ENCODE measurements around the gene FBXO47. TPM values are rescaled to one million over a fixed set of nuclear protein-coding genes. Genes with fewer than 3 reads are reported as not detected.

Gene FBXO47
- total and polyA plus RNA-seq, 9 of the 15 experiments (the other 6 are each of a cell fraction or from before 2014, with no cell fraction given), result not detected

DNA sequence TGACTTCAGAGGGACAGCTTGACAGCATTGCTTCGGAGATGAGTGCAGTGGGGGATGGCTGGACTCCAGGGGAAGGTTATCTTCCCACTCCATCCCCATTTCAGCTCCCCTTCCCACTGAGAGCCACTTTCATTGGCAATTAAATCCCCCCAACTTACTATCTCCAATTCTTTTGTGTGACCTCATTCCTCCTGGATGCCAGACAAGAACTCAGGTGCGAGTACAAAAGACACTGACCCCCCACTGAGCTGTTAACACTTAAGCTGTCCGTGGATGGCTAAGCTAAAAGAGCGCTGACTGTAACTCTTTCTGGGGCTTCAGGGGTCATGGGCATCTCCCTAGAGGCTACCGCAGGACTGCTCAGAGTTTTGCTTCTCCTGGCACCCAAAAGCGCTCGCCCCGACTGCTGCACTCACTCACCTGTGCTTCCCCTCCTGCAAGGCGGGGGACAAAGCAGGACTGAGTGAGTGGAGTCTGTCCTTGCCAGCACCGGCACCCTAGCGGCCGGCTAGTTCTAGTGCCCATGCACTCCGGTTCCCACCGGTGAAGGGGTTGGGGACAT, 44.8 kb upstream of the FBXO47 start:
- Histone ChIP-seq H4K20me1 (replicated peaks; ENCODE audit: control insufficient read depth, insufficient read depth, low read length) (no peaks in the 10 kb centered on the region), H3K27ac (ENCODE audit: extremely low read depth, low read depth, low read length) (no peak overlapping the region), H2AFZ (ENCODE audit: low read depth, low read length) (peak overlapping the region; percentile 53; the same call in 1 of the 2 replicates), H3K4me3 (no peak overlapping the region), H3K79me2 (ENCODE audit: control insufficient read depth, insufficient read depth, low read length) (no peaks in the 10 kb centered on the region), H3K9ac (ENCODE audit: insufficient read depth in 1 of 2, low read depth in 2 of 2, low read length in 2 of 2) (peak overlapping the region in 1 of 2 experiments; percentile 65; a peak in 1 of 4 replicates), H3K9me1 (ENCODE audit: control insufficient read depth, insufficient read depth, low read length) (peaks cover 2% of the 10 kb centered on the region), H3K4me2 (ENCODE audit: insufficient read depth, low read length) (no peak overlapping the region), H3K36me3 (ENCODE audit: control insufficient read depth, insufficient read depth, low read length) (no peaks in the 10 kb centered on the region), H3K9me3 (replicated peaks; ENCODE audit: control insufficient read depth, insufficient read depth, low read depth, low read length) (no peaks in the 10 kb centered on the region; the same call in 1 of the 2 replicates), H3K4me1 (replicated peaks in 1 of 2; ENCODE audit: control insufficient read depth in 2 of 2, insufficient read depth in 2 of 2, low read length in 2 of 2) (peaks cover 18 to 42% of the 10 kb centered on the region in 2 experiments), H3K27me3 (ENCODE audit: control insufficient read depth in 2 of 2, insufficient read depth in 2 of 2, low read length in 2 of 2) (no peaks in the 10 kb centered on the region)
- intact Hi-C loops (cut with micrococcal nuclease) (no loop called here), in situ Hi-C loops (cut with MboI) (no loop called here)
- DNase-seq (ENCODE audit: extremely low read depth in 1 of 4, low spot score in 3 of 4) (no peak), ATAC-seq (no peak), FAIRE-seq (no peak)
- BruUV-seq (replicated peaks), result no TSS peak
- POLR2A ChIA-PET, result interaction anchor here (0.7 to 1.0 kb wide), 2 partner anchors 10 to 17 kb away, joined by 3 to 5 read pairs; no protein-coding TSS in a partner anchor
- CTCF ChIA-PET (ENCODE audit: low intra/inter-chr PET ratio), result interaction anchor here (0.6 kb wide), 1 partner anchor 25 kb away, joined by 3 read pairs; no protein-coding TSS in a partner anchor
- TF ChIP-seq ESRRA (IDR thresholded peaks at IDR 0.05; ENCODE audit: borderline replicate concordance, low read depth) (no peak), MCM7 (IDR thresholded peaks at IDR 0.05) (no peak), ZNF589 (CRISPR knock-in tag; IDR thresholded peaks at IDR 0.05; ENCODE audit: low read depth) (no peak), JUND (IDR thresholded peaks at IDR 0.05; ENCODE audit: borderline replicate concordance, low read depth, low read length) (no peak), JUND (tag; IDR thresholded peaks at IDR 0.05; ENCODE audit: borderline replicate concordance, low read depth, low read length) (no peak), CHD2 (IDR thresholded peaks at IDR 0.05; ENCODE audit: low read depth, low read length) (no peak), TCFL5 (CRISPR knock-in tag; conservative IDR thresholded peaks at IDR 0.05) (no peak)
- WGBS (ENCODE audit: insufficient coverage, low coverage, missing lambda C conversion rate), result 66% methylated on average over 12 of the region's 14 CpGs

Data from K562 (cell line).